Measurements from ENCODE around the gene NT5C1A. TPM values are rescaled to one million over a fixed set of nuclear protein-coding genes. Genes with fewer than 3 reads are reported as not detected.
A peak's percentile ranks its signal among the peaks of the same experiment; 100 is the strongest.

NT5C1A gene
- total RNA-seq, 1 donor from 2014 or later, result 26.8 TPM

DNA sequence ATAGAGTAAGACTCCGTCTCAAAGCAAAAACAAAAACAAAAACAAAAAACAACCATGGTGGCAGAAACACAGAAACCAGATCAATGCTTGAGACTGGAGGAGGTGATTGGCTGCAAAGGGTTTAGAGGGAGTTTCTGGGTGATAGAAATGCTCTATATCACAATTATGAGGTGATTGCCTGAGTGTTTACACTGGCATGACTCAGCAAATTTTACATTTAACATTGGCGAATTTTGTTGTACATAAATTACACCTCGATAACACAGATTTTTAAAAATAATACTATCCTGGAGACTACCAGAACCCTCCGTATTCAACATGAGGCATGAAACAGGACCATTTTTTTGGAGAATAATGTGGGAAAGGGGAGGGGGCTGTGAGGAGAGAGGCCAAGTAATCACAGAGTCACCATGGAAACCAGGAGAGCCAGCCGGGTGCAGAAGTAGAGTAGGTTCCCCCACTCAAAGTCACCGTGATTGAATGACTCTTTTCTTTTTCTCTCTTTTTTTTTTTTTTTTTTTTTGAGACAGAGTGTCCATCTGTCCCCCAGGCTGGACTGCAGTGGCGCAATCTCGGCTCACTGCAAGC, 56.7 kb downstream of the NT5C1A start:
- Histone ChIP-seq H3K27me3 (ENCODE audit: low read depth) (peaks cover 1% of the 10 kb centered on the region), H3K4me3 (no peak overlapping the region), H3K9me3 (replicated peaks) (no peaks in the 10 kb centered on the region), H3K36me3 (no peaks in the 10 kb centered on the region), H3K4me1 (no peaks in the 10 kb centered on the region), H3K27ac (replicated peaks) (no peak overlapping the region)
- no peak for TF ChIP-seq CTCF (IDR thresholded peaks at IDR 0.05; ENCODE audit: borderline replicate concordance)
- intact Hi-C loops (cut with micrococcal nuclease), result no loop called here
- no peak for DNase-seq

- no peak for TF ChIP-seq CTCF (IDR thresholded peaks at IDR 0.05; ENCODE audit: borderline replicate concordance)
- H3K27ac ChIP-seq (replicated peaks), result no peak overlapping the region
- H3K9me3 ChIP-seq (replicated peaks), result no peaks in the 10 kb centered on the region
- H3K4me1 ChIP-seq, result peaks cover 6% of the 10 kb centered on the region
- intact Hi-C loops (cut with micrococcal nuclease), result no loop called here
- H3K36me3 ChIP-seq, result no peaks in the 10 kb centered on the region
- H3K27me3 ChIP-seq (ENCODE audit: low read depth), result peaks cover 8% of the 10 kb centered on the region
- DNase-seq, result no peak
- H3K4me3 ChIP-seq, result no peak overlapping the region
These were observed 57.4 kb downstream of the NT5C1A start for GRCh38 chr1:39614488-39614887.

DNA sequence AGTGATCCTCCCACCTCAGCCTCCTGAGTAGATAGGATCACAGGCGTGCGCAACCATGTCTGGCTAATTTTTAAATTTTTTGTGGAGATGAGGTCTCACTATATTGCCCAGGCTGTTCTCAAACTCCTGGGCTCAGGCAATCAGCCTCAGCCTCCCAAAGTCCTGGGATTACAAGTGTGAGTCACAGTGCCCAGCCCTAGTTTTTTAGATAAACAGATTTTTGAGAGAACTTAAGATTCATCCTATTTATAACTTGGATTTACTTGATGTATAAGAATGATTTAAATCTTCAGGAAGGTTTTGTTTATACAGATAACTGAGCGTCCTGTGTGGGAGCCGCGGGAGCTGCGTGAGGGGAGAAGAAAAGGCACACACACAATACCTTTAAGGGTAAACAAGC, 58.7 kb downstream of the NT5C1A start:
- intact Hi-C loops (cut with micrococcal nuclease), result no loop called here

DNA sequence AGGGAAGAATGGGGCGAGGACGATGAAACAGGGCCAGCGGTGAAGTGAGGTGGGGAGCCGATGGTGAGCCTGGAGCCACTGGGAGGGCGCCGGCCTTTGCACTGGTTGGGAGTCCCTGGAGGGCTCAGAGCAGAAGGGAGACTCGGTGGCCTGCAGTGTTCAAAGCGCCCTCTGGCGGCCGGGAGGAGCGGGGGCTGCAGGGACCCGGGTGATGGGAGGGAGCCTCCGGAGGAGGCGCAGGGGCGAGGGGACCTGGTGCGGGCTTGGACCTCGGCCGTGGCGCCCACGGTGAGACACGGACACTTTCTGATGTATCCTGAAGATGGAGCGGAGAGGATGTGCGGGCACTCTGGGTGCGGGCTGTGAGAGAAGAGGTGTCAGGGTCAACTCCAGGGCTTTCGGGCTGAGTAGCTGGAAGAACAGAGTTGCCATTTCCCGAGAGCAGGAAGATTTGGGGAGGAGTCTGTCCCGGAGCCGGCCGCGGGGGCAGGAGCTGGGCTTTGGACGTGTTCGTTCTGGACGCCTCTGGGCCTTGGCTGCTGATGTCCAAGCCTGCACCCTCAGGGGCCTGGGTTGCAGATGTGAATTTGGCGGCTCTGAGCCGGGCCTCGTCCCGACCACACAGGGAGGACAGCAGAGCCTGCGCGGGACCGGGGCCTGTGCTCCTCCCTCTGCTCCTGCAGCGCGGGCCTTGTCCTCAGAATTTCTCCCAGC, 62.1 kb downstream of the NT5C1A start:
- Histone ChIP-seq H3K27me3 (ENCODE audit: low read depth) (peaks cover 14% of the 10 kb centered on the region), H3K4me1 (peaks cover 11% of the 10 kb centered on the region), H3K4me3 (peak overlapping the region; percentile 37), H3K27ac (replicated peaks) (peak overlapping the region; percentile 63), H3K9me3 (replicated peaks) (no peaks in the 10 kb centered on the region), H3K36me3 (no peaks in the 10 kb centered on the region)
- peak; percentile 79 for TF ChIP-seq CTCF (IDR thresholded peaks at IDR 0.05; ENCODE audit: borderline replicate concordance)
- intact Hi-C loops (cut with micrococcal nuclease), result loop anchor here (2.0 to 5.0 kb wide), 2 partner anchors 43 to 113 kb away; no protein-coding TSS in a partner anchor
- DNase-seq, result peak; percentile 82

More for the DNA sequence above, 58.7 kb downstream of the NT5C1A start:
- Histone ChIP-seq H3K9me3 (replicated peaks) (no peaks in the 10 kb centered on the region), H3K4me1 (peaks cover 11% of the 10 kb centered on the region), H3K4me3 (no peak overlapping the region), H3K36me3 (no peaks in the 10 kb centered on the region), H3K27ac (replicated peaks) (no peak overlapping the region), H3K27me3 (ENCODE audit: low read depth) (peaks cover 10% of the 10 kb centered on the region)
- no peak for TF ChIP-seq CTCF (IDR thresholded peaks at IDR 0.05; ENCODE audit: borderline replicate concordance)
- no peak for DNase-seq

Other genes starting within 250 kb of the NT5C1A start
- 0.16 TPM for gene BMP8A, start 180.5 kb downstream of the NT5C1A start, total RNA-seq
- gene PABPC4, start 95.3 kb downstream of the NT5C1A start, total RNA-seq, result 210 TPM
- gene HEYL, start 32.5 kb downstream of the NT5C1A start, total RNA-seq, result 21.2 TPM
- 0.88 TPM for gene HPCAL4, start 19.3 kb upstream of the NT5C1A start, total RNA-seq
- gene PPIE, start 66.8 kb upstream of the NT5C1A start, total RNA-seq, result 29.4 TPM
- gene OXCT2, start 99.2 kb upstream of the NT5C1A start, total RNA-seq, result 0.88 TPM
- gene BMP8B, start 116.8 kb upstream of the NT5C1A start, total RNA-seq, result 0.33 TPM
- 12.5 TPM for gene TRIT1, start 211.4 kb upstream of the NT5C1A start, total RNA-seq
- gene MYCL, start 229.8 kb upstream of the NT5C1A start, total RNA-seq, result 0.44 TPM

All from left ventricle myocardium inferior (tissue), 1 donor.